Measurements from ENCODE around the gene SLC11A1.

SLC11A1 gene
- 124 to 600 (median 341) reads per million in 18 experiments for total RNA-seq

DNA sequence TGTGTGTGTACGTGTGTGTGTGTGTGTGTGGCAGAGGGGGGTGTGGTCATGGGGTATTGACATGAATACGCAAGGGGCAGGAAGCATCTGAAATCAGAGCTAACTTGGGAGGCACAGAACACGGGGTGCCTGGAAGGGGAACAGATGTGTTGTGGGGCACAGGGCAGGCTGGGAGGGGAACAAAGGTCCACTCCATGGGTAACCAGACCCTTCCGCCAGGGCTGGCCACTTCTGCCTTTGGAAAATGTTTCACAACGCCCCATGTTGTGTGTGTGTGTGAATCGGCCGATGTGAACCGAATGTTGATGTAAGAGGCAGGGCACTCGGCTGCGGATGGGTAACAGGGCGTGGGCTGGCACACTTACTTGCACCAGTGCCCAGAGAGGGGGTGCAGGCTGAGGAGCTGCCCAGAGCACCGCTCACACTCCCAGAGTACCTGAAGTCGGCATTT lies at the start of gene SLC11A1:
Gene SLC11A1 (plus strand): TSS at position 358 of the 451 bp plus-strand sequence. CDS start 96 bp downstream, outside the sequence.
- peak; percentile 98 to 99 for DNase-seq

DNA sequence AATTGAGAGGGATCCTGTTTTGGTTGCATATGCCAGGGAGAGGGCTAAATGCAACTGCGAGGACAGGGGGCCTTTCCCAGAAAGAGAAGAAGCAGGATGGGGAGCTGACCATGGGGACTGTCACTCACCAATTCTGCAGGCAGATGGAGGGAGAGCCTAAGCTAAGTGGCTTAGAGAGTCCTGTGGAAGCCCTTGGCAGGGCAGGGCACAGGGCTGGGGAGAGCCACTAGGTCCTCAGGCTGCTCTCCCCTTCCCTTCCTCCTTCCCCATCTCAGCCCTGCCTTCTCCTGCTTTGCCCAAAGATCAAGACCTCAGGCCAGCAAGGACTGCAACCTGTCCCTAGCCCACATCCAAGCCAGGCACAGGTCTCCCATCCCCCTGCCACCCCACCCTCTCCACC lies 49.8 kb upstream of the SLC11A1 start:
- no peak for DNase-seq

- DNase-seq, result peak; percentile 86 to 91
Observed at GRCh38 chr2:218332920-218333645, 49.0 kb upstream of the SLC11A1 start.

DNA sequence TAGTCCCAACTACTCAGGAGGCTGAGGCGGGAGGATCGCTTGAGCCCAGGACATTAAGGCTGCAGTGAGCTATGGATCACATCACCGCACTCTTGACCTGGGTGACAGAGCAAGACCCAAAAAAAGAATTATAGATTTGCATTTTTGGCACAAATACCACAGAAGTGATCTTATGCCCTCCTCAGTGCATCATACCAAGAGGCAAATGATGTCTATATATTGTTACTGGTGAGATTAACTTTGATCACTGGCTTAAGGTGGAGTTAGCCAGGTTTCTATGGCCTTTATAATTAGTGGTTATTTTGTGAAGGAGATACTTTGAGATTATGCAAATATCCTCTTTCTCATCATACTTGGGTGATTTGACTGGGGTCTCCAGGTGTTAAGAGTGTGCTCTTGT lies 47.5 kb upstream of the SLC11A1 start:
- no peak for DNase-seq

DNA sequence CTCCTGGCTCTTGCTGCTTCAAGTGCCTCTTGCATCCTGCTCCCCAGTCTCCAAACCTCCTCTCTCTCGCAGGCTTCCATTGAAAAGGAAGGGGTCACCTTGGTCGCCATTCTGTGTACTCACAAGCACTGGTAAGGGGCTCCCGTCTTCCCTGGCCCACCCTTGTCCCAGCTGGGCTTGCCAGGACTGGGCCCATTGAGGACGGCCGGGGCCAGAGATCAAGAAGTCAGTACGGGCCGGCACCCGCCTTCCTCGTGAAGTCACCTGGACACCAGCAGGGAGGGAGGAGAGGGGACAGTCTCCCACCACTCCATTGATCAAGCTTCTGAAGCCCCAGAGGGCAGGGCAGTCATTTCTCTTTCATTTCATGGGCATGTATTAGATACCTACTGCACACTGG lies 41.4 kb upstream of the SLC11A1 start:
- DNase-seq, result no peak

DNA sequence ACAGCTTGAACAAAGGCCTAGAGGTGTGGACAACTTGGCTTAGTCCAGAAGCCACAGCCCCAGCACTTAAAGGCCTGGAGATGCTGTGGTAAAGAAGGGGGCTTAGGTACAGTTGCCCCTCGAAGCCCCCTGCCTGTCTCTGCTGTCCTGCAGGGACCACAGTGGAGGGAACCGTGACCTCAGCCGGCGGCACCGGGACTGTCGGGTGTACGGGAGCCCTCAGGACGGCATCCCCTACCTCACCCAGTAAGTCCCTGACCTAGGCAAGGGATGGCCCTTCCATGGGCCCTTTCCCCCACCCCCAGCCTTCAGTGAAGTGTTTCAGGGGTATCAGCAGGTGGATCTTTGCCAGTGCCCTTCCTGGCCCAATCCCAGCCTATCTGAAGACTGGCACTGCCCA lies 40.7 kb upstream of the SLC11A1 start:
- DNase-seq, result no peak

GRCh38 chr2:218342837-218343236 lies 39.2 kb upstream of the SLC11A1 start:
- no peak for DNase-seq

DNA sequence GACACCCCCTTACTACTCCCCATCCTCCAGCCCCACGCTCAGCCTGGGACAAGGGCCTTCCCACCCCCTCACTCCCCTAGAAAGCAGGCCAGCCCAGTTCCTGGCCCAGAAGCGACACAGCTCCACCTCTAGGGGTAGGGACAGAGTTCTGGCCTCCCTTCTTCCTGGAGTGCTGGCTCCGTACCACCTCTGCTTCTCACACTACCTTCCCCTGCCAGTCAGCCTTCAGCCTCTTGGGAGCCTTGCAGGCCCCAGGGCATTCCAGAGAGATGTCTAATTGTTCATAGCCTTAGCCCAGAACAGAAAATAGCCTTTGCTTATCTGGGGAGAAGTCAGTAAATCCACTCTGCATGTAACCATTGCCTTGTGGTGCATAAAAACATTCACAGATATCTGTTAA lies 38.5 kb upstream of the SLC11A1 start:
- no peak for DNase-seq

GRCh38 chr2:218344090-218344754 lies 37.9 kb upstream of the SLC11A1 start:
- no peak for DNase-seq

- DNase-seq, result no peak
Observed at GRCh38 chr2:218344755-218345417, 37.2 kb upstream of the SLC11A1 start.

DNA sequence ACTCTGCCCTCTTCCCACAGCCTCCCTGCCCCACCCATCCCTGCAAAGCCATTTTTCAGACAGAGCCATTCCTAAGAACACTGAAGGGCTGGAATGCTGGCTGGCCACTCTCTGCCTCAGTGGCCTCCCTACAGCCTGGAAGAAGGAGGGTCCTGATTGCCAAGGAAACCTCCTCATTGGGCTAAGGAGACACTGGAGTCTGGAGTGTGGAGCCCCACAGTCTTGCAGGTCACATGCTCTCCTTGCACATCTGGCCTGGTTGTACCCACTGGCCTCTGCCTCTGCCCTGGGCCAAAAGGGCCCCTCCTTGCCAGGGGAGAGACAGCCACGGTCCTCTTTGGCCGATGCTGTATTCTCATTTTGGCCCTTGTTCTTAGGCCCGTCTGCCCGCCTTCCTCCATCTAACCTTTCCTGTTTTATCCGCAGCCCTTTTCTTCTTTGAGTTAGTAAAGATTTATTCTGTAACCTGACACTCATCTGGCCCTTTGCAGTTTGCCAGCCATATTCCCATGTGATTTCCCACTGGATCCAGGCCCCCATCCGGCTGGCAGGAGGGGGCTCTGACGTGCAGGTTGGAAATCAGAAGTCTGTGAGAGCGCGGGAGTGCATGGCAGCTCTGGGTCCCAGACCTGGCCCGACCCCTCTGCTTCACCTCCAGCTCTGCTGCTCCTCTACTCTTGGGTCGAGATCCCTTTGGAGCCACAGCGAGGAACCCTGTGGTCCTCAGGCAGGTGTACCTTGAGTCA lies 36.4 kb upstream of the SLC11A1 start:
- DNase-seq, result no peak

DNA sequence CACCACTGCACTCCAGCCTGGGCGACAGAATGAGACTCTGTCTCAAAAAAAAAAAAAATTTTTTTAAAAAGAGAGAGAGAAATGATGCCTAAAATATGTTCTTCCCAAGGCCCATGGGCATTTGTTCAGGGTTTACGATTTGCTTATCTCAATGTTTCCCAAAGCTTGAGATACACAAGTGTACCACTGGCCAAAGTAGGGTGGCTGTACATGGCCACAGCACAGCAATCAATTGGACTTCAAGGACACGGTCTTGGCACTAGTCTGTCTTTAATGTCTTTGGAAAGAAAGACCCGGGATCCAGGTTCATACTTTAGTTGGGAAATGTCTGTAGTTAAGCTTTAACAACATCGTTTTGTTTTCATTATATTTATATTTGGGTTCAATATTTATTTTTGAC lies 34.9 kb upstream of the SLC11A1 start:
- DNase-seq, result no peak

- no peak for DNase-seq
Observed at GRCh38 chr2:218354045-218354444, 28.0 kb upstream of the SLC11A1 start.

GRCh38 chr2:218354850-218355443 lies 27.1 kb upstream of the SLC11A1 start:
- no peak for DNase-seq

DNA sequence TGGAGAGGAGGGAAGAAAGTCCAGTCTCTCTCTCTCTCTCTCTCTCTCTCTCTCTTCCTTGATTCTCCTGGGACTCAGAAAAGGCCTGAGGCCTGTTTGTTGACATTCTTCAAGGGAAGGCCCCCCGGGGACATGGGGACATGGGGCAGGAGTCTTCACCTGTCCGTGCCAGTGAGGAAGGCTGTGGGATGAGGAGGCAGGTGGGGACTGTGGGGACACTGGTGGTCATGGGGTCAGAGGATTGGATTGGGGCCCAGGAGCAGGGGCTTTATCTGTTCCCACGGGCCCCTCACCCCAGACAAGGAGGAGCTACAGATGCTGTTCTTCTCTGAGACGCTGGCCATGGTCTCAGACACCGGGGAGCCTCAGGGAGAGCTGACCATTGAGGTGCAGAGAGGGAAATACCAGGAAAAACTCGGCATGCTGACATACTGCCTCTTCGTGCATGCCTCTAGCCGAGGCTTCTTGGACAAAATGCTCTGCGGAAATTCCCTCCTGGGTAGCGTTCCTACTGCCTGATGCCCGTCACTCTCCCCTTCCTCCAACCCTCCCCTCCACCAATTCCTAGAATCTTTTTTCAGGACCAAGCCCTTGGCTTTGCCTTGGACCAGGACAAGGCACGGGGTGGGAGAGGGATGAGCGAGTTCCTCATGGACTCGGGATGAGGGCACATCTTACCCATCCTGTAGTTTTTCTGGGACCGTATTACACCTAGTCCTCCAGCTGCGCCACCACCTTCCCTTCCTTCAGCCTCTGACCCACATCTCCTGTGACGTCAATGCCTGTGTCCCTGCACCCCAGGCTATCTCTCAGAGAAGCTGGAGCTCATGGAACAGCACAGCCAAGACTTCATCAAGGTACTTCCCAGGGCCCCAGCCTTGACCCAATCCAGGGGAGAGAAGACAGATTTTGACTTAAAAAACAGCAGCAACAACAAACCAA lies 24.6 kb upstream of the SLC11A1 start:
- DNase-seq, result no peak

DNA sequence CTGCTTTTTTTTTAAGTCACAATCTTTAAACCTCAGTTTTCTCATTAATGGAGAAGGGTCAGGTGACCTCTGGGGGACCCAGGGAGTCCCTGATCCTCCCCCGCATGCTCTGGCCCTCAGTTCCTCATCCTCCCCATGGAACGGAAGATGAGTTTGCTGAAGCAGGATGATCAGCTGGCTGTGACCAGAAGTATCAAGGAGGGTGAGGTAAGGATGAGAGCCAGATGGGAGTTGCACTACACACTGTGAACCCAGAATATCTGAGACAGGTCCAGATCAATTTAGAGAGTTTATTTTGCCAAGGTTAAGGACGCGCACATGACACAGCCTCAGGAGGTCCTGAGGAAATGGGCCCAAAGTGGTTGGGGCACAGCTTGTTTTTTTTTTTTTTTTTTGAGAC lies 21.6 kb upstream of the SLC11A1 start:
- DNase-seq, result peak; percentile 95 to 97

GRCh38 chr2:218362606-218363005 lies 19.5 kb upstream of the SLC11A1 start:
- no peak for DNase-seq

- DNase-seq, result peak; percentile 41 to 90
Observed at GRCh38 chr2:218363736-218364135, 18.3 kb upstream of the SLC11A1 start.

- DNase-seq, result no peak
Observed at GRCh38 chr2:218364196-218364595, 17.9 kb upstream of the SLC11A1 start.

- no peak for DNase-seq
Observed at GRCh38 chr2:218366621-218367414, 15.3 kb upstream of the SLC11A1 start.

All from inflammatory macrophage (primary cell).